ENCODE measurements around the gene CFAP52. TPM values are rescaled to one million over a fixed set of nuclear protein-coding genes. Genes with fewer than 3 reads are reported as not detected.

CFAP52 gene
- polyA plus RNA-seq, 2 of the 4 experiments (the other 2 are of a cell fraction): 0.23 TPM; not detected in 1

DNA sequence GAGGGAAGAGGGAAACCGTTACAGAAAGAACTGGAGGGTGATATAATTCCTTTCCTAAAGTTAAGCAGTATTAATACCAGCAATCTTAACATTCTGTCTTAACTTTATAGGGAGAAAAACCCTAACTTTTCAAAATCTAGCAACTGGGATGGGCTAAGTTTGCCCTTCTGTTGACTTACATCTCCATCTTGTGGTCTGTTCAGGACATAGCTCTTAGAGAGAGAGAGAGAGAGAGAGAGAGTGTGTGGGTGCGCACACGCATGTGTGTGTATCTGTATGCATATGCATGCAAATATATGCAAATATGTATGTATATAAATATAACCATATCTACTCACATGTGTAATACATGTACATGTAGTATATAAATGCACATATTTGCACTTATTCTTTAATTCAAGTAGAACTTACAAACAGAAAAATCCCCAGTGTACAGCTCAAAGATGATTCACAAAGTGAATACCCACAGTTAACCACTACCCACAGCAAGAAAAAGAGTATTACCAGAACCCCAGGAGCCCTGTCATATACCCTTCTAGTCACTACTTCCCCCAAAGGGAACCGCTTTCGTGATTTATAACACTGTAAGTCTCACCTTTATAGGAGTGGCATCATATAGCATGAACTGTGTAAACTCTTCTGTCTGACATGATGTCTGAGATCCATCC is 47.3 kb upstream of the CFAP52 start:
- ChIA-PET POLR2A (no interaction called here), CTCF (interaction anchor here (0.5 to 1.0 kb wide), 10 partner anchors 9 to 639 kb away, joined by 3 to 4 read pairs (median 3); no protein-coding TSS in a partner anchor)
- no peak overlapping the region for H3K4me2 ChIP-seq
- TF ChIP-seq, protein P1, sequence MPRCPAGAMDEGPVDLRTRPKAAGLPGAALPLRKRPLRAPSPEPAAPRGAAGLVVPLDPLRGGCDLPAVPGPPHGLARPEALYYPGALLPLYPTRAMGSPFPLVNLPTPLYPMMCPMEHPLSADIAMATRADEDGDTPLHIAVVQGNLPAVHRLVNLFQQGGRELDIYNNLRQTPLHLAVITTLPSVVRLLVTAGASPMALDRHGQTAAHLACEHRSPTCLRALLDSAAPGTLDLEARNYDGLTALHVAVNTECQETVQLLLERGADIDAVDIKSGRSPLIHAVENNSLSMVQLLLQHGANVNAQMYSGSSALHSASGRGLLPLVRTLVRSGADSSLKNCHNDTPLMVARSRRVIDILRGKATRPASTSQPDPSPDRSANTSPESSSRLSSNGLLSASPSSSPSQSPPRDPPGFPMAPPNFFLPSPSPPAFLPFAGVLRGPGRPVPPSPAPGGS (IDR thresholded peaks at IDR 0.05): no peak
- TF ChIP-seq SMC3 (IDR thresholded peaks at IDR 0.05): peak; percentile 52
- no peak for TF ChIP-seq NR3C1 (IDR thresholded peaks at IDR 0.05)
- TF ChIP-seq RAD21 (conservative IDR thresholded peaks at IDR 0.05 in 1 of 2, IDR thresholded peaks at IDR 0.05 in 1 of 2): peak; percentile 74 to 83
- no peak for TF ChIP-seq KDM1A (IDR thresholded peaks at IDR 0.05; ENCODE audit: low read depth)
- TF ChIP-seq, protein P2, sequence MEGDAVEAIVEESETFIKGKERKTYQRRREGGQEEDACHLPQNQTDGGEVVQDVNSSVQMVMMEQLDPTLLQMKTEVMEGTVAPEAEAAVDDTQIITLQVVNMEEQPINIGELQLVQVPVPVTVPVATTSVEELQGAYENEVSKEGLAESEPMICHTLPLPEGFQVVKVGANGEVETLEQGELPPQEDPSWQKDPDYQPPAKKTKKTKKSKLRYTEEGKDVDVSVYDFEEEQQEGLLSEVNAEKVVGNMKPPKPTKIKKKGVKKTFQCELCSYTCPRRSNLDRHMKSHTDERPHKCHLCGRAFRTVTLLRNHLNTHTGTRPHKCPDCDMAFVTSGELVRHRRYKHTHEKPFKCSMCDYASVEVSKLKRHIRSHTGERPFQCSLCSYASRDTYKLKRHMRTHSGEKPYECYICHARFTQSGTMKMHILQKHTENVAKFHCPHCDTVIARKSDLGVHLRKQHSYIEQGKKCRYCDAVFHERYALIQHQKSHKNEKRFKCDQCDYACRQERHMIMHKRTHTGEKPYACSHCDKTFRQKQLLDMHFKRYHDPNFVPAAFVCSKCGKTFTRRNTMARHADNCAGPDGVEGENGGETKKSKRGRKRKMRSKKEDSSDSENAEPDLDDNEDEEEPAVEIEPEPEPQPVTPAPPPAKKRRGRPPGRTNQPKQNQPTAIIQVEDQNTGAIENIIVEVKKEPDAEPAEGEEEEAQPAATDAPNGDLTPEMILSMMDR (IDR thresholded peaks at IDR 0.05): peak; percentile 79
- ATAC-seq: peak; percentile 94 to 98
- no peaks in the 10 kb centered on the region for H3K9me3 ChIP-seq
- FAIRE-seq: no peak
- peak; percentile 21 to 55 for DNase-seq (ENCODE audit: low read depth in 1 of 2, low spot score in 1 of 2)
- no peak overlapping the region for H3K27ac ChIP-seq
- 58% methylated on average over 5 of the region's 5 CpGs for WGBS (ENCODE audit: missing lambda C conversion rate)
- H3K4me1 ChIP-seq: no peaks in the 10 kb centered on the region
- H3K4me3 ChIP-seq: no peak overlapping the region

DNA sequence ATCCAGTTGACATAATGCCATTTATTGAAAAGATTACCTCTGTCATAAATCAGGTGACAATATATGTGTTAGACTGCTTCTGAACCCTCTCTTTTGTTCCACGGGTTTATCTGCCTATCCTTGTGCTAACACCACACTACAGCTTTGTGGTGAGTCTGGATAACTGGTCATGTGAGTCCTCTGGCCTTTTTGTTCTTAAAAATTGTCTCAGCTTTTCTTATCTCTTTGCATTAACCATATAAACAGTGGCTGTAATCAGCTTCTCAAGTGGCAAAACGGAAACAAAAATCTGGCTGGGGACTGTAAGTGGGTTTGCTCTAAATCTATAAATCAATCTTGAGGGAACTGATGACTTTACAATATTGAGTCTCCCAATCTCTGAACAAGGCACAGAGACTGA is 45.4 kb upstream of the CFAP52 start:
- Histone ChIP-seq H3K27ac (no peak overlapping the region), H3K4me3 (no peak overlapping the region), H3K9me3 (no peaks in the 10 kb centered on the region), H3K4me1 (no peaks in the 10 kb centered on the region), H3K4me2 (no peak overlapping the region)
- POLR2A ChIA-PET: no interaction called here
- WGBS (ENCODE audit: missing lambda C conversion rate): 71% methylated on average over 2 of the region's 2 CpGs
- TF ChIP-seq RARB (CRISPR knock-in tag; IDR thresholded peaks at IDR 0.05): no peak
- TF ChIP-seq TP53 (CRISPR knock-in tag; IDR thresholded peaks at IDR 0.05): no peak
- TF ChIP-seq SMC3 (IDR thresholded peaks at IDR 0.05): no peak
- TF ChIP-seq, protein P2 (IDR thresholded peaks at IDR 0.05): no peak
- TF ChIP-seq, protein P3, sequence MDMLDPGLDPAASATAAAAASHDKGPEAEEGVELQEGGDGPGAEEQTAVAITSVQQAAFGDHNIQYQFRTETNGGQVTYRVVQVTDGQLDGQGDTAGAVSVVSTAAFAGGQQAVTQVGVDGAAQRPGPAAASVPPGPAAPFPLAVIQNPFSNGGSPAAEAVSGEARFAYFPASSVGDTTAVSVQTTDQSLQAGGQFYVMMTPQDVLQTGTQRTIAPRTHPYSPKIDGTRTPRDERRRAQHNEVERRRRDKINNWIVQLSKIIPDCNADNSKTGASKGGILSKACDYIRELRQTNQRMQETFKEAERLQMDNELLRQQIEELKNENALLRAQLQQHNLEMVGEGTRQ (IDR thresholded peaks at IDR 0.05): no peak
- TF ChIP-seq, protein P4, sequence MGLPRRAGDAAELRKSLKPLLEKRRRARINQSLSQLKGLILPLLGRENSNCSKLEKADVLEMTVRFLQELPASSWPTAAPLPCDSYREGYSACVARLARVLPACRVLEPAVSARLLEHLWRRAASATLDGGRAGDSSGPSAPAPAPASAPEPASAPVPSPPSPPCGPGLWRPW (IDR thresholded peaks at IDR 0.05): no peak
- TF ChIP-seq MAFK (IDR thresholded peaks at IDR 0.05; ENCODE audit: partially characterized antibody): no peak
- no peak for TF ChIP-seq RAD21 (conservative IDR thresholded peaks at IDR 0.05 in 1 of 2, IDR thresholded peaks at IDR 0.05 in 1 of 2)
- TF ChIP-seq, protein P5, sequence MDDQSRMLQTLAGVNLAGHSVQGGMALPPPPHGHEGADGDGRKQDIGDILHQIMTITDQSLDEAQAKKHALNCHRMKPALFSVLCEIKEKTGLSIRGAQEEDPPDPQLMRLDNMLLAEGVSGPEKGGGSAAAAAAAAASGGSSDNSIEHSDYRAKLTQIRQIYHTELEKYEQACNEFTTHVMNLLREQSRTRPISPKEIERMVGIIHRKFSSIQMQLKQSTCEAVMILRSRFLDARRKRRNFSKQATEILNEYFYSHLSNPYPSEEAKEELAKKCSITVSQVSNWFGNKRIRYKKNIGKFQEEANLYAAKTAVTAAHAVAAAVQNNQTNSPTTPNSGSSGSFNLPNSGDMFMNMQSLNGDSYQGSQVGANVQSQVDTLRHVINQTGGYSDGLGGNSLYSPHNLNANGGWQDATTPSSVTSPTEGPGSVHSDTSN (IDR thresholded peaks at IDR 0.05): no peak
- TF ChIP-seq, protein P1 (IDR thresholded peaks at IDR 0.05): no peak
- no peak for TF ChIP-seq KDM1A (IDR thresholded peaks at IDR 0.05; ENCODE audit: low read depth)
- no peak for TF ChIP-seq ESRRA (IDR thresholded peaks at IDR 0.05; ENCODE audit: borderline replicate concordance, low read length)
- TF ChIP-seq RFX5 (IDR thresholded peaks at IDR 0.05): no peak
- TF ChIP-seq CHD4 (IDR thresholded peaks at IDR 0.05; ENCODE audit: borderline replicate concordance): no peak
- TF ChIP-seq EHF (CRISPR knock-in tag; IDR thresholded peaks at IDR 0.05): no peak
- DNase-seq (ENCODE audit: low read depth in 1 of 2, low spot score in 1 of 2): no peak
- no peak for FAIRE-seq
- CTCF ChIA-PET: interaction anchor here (0.8 to 4.2 kb wide), 3 partner anchors 8 to 642 kb away, joined by 3 to 21 read pairs (median 9); no protein-coding TSS in a partner anchor
- no peak for ATAC-seq

Measured in A549 (cell line).